ENCODE data around the gene ATP5F1A.

The ATP5F1A gene

DNA sequence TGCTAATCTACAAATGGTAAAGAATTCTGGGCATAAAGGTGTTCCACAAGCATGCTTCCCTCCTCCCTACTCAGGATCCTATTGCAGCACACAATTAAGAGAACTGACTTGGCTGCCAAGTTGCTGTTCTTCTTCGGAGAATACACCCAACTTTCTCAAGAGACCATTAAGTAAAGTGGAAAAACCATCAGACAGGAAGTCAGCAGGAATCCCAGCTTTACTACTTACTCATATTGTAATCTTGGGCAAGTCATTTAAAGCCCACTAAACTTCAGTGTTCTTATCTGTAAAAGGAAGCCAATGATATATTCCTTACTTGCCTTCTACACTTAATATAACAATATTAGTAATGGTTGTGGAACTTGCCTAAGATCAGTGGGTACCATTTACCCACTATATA is 63.9 kb downstream of the ATP5F1A start:
- TF ChIP-seq EGR1 (IDR thresholded peaks at IDR 0.05), result no peak
- TF ChIP-seq NFIC (IDR thresholded peaks at IDR 0.05), result no peak
- TF ChIP-seq, protein P1, sequence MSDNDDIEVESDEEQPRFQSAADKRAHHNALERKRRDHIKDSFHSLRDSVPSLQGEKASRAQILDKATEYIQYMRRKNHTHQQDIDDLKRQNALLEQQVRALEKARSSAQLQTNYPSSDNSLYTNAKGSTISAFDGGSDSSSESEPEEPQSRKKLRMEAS (IDR thresholded peaks at IDR 0.05), result no peak
- TF ChIP-seq, protein P2, sequence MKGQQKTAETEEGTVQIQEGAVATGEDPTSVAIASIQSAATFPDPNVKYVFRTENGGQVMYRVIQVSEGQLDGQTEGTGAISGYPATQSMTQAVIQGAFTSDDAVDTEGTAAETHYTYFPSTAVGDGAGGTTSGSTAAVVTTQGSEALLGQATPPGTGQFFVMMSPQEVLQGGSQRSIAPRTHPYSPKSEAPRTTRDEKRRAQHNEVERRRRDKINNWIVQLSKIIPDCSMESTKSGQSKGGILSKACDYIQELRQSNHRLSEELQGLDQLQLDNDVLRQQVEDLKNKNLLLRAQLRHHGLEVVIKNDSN (IDR thresholded peaks at IDR 0.05), result no peak
- TF ChIP-seq, protein P3, sequence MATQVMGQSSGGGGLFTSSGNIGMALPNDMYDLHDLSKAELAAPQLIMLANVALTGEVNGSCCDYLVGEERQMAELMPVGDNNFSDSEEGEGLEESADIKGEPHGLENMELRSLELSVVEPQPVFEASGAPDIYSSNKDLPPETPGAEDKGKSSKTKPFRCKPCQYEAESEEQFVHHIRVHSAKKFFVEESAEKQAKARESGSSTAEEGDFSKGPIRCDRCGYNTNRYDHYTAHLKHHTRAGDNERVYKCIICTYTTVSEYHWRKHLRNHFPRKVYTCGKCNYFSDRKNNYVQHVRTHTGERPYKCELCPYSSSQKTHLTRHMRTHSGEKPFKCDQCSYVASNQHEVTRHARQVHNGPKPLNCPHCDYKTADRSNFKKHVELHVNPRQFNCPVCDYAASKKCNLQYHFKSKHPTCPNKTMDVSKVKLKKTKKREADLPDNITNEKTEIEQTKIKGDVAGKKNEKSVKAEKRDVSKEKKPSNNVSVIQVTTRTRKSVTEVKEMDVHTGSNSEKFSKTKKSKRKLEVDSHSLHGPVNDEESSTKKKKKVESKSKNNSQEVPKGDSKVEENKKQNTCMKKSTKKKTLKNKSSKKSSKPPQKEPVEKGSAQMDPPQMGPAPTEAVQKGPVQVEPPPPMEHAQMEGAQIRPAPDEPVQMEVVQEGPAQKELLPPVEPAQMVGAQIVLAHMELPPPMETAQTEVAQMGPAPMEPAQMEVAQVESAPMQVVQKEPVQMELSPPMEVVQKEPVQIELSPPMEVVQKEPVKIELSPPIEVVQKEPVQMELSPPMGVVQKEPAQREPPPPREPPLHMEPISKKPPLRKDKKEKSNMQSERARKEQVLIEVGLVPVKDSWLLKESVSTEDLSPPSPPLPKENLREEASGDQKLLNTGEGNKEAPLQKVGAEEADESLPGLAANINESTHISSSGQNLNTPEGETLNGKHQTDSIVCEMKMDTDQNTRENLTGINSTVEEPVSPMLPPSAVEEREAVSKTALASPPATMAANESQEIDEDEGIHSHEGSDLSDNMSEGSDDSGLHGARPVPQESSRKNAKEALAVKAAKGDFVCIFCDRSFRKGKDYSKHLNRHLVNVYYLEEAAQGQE (IDR thresholded peaks at IDR 0.05; ENCODE audit: low read depth), result no peak
- no peak for TF ChIP-seq TAF1 (IDR thresholded peaks at IDR 0.05; ENCODE audit: low read depth)
- no peak for TF ChIP-seq ZBTB7A (IDR thresholded peaks at IDR 0.05; ENCODE audit: low read depth)
- TF ChIP-seq TEAD4 (IDR thresholded peaks at IDR 0.05), result no peak
- TF ChIP-seq FOXM1 (IDR thresholded peaks at IDR 0.05; ENCODE audit: borderline replicate concordance, low read depth), result no peak

DNA sequence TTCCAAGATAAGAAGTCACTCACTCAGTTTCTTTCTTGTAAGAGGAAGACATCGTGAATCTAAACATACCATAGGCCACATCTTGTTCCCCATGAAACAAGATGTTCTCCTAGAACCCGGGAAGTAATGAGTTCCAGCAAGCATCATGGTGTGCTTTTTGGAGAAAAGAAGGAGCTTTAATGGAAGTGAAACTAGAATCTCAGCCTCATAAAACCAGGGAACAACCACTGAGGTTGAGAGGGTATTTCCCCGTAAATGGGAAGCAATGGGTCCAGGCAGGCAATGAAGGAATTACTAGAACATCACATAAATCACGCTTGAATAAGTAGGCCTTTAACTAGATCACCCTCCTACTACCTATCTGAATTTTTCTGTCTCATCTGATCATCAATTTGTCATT is 66.4 kb downstream of the ATP5F1A start:
- no peak for TF ChIP-seq TAF1 (IDR thresholded peaks at IDR 0.05; ENCODE audit: low read depth)
- TF ChIP-seq CEBPB (IDR thresholded peaks at IDR 0.05), result no peak
- TF ChIP-seq EGR1 (IDR thresholded peaks at IDR 0.05), result no peak
- TF ChIP-seq ZBTB7A (IDR thresholded peaks at IDR 0.05; ENCODE audit: low read depth), result no peak
- no peak for TF ChIP-seq TCF12 (IDR thresholded peaks at IDR 0.05; ENCODE audit: low read depth)
- no peak for TF ChIP-seq YY1 (IDR thresholded peaks at IDR 0.05; ENCODE audit: low read depth)
- no peak for TF ChIP-seq RAD21 (IDR thresholded peaks at IDR 0.05; ENCODE audit: low read depth)
- TF ChIP-seq FOXM1 (IDR thresholded peaks at IDR 0.05; ENCODE audit: borderline replicate concordance, low read depth), result no peak
- no peak for TF ChIP-seq NFIC (IDR thresholded peaks at IDR 0.05)
- no peak for TF ChIP-seq EP300 (IDR thresholded peaks at IDR 0.05; ENCODE audit: borderline replicate concordance)
- TF ChIP-seq TEAD4 (IDR thresholded peaks at IDR 0.05), result no peak
- TF ChIP-seq, protein P2 (IDR thresholded peaks at IDR 0.05), result no peak
- TF ChIP-seq CREB1 (IDR thresholded peaks at IDR 0.05; ENCODE audit: low read depth), result no peak
